Middle frontal gyrus (tissue), 1 donor: Measurements from ENCODE around the gene HUS1.
"Not testable (repeated sequence)": the region's sequence is repeated elsewhere in the genome, so short reads cannot be mapped to it uniquely, and the experiment has no call there.

Experiments used
- DNase-seq: peaks from one replicate; pipeline ENCODE4 v3.0.0-alpha.2; 2015; ENCODE audit warnings: low spot score; ENCODE audit errors: extremely low spot score

Gene HUS1

DNA sequence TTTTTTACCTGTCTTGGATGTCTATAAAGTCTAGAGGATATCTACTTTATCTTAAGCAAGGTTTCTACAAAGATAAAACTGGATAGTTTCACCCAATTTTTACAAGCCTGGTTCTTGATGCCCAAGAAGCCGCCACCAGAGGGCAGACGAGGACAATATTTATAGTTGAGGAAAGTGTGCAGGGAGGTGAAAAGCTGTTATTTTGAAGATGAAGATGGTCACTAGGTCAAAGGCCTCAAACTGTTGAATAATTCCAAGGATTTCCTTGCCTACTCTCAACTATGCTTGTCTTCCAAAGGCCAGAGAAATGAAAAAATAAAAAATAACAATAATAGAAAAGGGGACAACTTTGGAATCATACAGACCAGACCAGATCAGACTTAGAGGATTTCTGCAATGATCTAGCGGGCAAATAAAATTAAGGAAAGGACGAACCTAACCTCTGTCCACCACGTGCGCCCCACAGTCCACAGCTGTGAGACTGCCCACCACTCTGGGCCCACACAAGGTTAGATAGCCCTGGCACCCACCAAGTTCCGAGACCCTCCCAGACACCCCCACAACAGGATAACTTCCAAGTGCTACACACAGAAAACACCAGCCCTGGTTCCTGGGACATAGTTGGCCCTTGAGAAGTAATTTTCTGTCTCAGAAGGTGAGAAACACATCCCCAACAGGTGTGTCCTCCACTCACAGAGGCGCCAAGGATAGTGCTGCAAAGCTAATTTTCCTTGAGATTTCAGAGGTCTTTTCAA is 34.0 kb downstream of the HUS1 start:
- peak; percentile 46 for DNase-seq

DNA sequence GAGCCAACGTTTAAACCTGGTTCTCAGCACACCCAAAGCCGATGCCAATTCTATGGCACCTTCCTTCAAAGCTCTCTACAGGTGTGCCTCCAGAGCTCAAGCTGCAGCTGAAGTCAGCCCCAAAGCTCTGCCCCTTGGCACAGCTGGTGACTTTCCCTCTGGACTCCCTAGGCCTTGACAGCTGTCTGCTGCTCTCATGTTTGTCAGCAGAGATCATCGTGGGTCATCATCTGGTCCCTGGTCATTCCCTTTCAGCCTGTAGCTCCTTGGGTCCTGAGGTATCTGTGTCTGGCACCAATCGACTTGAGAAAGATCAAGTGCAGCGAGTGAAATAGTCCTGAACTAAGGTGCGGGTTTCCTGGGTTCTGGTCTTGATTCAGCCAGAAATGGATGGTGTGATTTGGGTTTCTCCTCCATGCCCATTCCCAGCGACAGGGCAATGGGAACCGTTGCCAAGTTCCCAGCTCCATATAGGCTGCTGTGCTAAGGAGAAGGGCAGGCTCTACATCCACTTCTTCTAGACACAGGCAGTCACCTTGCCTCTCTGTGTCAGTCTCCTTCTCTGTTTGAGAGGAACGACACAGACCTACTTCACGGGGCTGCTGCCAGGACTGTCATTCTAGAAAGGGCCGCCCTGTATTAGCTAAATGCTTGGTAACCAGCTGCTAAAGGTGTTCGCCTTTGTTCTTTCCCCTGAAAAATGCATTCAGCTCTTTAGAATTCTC is 34.7 kb downstream of the HUS1 start:
- no peak for DNase-seq

DNA sequence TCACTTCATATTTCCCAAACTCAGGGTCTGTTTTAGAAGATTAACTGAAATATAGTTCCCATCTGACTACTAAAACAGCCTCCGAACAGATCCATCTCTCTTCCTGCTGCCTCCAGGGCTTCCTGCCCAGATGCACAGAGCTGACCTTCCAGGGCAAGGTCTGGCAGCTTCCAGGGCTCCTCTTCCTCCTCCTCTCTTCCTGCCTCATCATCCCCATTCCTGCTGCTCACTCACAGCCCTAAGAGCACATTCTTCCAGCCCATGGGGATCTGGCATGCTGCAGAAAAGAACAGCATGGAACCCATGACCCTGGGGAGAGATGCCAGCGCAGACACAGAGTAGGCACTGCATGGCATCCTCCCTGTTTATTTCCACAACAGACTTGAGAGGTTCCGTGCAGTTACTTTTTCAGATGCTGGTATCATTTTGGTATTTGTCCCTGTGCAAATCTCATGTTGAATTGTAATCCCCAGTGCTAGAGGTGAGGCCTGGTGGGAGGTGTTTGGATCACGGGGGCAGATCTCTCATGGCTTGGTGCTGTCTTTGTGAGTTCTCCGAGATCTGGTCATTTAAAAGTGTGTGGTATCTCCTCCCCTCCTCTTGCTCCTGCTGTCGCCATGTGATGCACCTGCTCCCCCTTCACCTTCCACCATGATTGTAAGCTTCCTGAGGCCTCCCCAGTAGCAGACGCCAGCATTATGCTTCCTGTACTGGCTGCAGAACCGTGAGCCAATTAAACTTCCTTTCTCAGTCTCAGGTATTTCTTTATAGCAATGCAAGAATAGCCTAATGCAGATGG is 35.5 kb downstream of the HUS1 start:
- DNase-seq: no peak

DNA sequence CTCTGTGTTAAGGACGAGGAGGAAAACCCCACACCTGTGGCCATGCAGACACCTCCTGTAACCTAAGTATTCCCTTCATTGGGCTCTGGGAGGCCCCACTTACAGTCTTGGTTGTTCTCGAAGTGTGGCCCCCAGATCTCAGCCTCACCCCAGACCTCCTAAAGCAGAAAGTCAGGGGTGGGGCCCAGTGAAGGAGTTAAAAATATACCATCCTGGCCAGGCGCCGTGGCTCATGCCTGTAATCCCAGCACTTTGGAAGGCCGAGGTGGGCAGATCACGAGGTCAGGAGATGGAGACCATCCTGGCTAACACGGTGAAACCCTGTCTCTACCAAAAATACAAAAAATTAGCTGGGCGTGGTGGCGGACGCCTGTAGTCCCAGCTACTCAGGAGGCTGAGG is 36.8 kb downstream of the HUS1 start:
- DNase-seq: not testable (repeated sequence)

DNA sequence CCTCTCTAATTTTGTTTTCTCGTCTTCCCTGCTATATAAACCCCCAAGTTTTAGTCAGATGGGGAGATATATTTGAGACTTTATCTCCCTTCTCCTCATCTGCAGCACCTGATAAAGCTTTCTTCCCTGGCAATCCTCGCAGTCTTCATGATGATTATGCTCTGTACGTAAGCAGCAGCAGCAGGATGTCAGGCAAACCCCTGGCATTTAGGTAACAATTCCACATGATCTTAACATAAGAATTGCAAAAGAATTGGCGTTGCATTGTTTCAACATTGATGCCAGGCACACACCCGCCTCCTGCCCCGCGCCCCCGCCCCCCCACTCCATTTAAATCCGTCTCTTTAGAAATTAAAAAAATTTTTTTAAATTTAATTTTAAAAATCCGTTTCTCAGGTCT is 37.3 kb downstream of the HUS1 start:
- no peak for DNase-seq

DNA sequence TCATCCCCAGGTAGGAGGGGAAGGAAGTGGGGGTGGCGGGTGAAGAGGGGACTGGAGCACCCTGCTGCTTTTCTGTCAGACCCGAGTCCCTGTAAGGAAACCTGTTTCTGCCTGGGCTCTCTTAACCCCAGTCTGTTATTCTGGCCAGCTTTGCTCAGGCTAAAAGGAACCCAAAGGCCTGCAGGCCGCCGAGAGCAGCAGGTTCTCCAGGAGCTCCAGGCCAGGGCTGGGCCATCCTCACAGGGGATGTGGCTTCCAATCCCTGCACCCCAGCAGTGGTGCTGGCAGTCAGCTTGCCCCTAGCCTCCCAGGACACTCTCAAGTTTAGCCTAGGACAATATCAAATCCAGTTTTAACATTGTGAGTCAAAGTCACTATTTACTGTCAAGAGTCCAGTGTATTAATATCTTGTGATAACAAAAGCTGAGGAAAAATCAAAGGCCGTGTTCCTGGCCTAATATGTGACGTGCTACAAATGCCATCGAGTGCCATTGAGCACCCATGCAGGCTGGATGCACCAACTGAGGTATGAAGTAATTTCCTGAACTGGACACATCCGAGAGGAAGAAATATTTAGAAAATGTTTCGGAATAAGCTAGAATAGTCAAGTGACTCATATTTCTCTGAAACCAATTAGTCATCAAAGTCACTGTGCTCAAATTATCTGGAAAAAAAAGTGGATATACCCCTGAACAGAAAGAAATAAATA is 38.1 kb downstream of the HUS1 start:
- DNase-seq: no peak

DNA sequence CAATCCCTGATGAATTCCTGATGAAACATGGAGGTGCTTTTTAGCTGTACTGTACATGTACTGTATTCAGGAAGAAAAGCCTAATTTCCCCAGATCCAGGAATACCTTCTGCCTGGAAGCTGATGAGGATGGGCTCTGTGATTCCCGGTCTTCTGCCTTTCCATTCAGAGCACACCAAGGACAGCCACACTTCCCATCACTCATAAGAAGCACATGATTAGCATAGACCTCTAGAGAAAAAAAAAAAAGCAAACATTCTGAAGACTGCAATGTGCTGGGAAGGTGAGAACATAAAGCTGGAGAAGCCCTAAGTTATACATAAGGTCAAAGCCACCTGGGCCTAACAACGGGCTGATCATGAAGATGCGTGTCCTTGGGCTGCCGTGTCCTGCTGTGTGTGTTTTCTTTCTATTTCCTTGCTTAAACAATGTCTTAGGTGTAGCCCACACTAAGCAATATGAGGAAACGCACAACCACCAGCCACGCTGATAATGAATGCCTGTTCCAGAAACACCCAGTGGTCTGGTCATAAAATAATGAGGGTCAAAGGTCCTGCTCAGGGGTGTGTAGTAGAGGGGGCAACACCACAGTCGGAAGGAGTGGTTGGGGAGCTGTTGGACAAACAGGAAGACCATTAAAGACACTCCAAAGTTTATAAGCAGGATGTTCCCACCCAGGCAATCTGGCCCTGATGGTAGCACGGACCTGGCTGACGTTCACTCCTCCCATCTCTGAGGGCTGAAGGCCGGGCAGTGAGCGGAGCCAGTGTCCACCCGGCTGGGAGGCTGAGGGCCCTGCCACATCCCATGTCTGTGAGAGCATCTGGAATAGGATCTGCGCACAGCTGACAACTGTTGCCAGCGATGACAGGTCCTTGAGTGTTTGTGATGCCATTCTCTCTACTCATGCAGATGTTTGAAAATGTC is 39.1 kb downstream of the HUS1 start:
- DNase-seq: no peak

DNA sequence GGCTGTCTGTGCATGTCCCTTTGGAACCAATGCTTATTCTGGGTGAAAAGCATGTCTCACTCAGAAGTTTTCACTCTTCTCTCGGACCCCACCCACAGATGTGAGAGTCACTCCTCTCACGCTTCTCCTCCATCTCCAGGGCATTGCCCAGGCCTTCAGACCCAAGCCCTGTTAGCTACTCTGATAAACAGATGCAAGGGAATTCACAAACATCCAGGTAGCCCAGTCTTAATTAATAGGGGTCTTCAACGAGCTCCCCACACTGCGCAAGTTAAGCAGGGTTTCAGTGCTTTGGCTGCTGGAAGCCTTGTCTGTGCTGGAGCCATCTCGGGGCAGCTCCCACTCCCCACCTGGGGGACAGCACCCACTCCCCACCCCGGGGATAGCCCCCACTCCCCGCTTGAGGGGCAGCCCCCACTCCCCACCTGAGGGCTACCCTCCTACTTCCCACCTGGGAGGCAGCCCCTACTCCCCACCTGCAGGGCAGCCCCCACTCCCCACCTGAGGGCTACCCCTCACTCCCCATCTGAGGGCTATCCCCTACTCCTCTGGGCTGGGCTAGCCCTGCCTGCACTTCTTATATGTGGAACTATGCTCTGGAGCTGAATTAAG is 39.9 kb downstream of the HUS1 start:
- no peak for DNase-seq

DNA sequence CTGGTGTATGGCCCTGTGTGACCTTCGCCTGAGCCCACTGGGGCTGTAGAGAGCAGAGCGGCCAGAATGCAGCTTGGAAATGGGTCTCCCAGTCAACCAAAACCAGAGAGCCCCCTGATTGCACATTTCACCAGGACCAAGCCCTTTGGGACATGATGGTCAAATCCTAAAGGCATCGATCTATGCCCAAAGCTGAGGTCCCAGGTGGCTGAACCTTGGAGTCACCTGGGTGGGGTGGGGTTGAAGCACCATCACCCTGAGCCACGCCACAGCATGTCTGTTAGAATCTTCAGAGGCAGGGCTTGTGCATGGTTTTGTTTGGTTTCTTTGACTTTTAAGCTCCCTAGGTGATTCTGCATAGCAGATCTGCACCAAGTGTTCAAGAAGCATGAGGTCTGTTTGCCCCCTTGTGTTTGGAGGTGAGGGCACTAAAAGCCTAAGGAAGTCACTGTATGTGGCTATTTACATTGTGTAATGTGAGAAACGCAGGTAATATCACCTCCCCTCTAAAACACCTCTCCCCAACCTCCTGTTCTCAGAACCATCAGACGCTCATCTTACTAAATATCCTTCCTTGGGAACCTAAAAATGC is 40.7 kb downstream of the HUS1 start:
- no peak for DNase-seq

DNA sequence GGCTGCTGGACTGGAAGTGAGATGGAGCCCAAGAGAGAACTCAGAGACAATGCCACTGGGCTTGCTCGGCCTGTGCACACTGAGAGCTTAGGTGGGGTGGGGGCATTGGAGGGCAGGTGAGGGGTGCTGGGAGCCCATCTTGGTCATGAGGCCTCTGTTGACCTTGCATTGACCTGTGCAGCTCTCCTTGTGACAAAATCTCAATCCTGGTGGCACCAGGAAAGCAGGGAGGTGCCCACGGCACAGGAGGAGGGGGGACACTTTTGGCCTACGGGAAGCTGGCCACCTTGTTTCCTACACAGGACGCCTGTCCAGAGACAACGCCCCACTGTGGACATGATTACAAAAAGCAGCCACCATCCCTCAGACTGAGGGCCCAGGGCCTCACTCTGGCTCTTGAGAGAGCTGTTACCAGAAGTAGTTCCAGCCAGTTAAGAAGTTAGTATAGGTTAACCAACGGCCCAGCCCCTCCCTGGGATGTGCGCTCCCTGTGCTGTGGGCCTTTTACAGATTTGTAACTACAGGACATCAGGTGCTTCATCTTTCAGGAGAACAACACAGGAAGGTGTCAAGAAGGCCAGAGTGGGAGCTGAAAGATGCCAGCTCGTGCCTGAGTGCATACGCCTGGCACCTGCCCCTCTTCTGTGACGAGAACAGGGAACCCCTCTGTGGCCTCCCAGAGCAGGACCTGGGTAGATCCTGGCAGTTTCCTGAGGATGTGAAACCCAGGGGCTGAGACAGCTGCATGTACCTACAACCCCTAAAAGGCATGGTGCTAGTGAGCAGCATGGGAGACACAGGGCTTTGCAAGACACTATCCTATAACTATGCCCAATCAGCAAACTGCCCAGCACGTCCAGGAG is 41.5 kb downstream of the HUS1 start:
- DNase-seq: no peak

DNA sequence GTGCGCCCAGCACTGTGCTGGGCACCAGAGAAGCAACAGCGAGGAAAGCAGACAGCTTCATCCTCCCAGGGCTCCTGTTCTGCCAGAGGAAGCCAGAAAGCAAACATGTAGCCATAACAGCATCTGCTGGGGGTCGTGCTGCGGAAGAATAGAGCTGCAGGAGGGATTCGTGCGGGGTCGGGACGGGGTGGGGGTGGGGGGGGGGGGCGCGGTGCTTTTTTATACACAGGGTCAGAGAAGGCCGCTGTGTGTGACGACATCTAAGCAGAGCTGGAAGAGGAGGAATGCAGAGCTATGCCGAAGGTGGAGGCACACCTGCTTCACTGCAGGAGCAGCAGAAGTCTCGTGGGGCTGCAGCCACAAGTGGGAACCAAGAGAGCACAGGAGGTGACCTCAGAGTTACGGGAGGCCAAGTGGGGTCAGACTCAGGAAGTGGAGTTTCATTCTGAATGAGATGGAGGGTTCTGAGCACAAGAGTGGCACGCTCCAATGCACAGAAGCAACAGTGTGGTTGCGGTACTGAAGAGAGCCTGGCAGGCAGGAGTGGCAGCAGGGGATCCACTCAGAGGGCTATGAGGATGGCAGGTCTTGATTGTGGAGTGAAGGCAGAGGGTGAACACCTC is 42.2 kb downstream of the HUS1 start:
- no peak for DNase-seq

DNA sequence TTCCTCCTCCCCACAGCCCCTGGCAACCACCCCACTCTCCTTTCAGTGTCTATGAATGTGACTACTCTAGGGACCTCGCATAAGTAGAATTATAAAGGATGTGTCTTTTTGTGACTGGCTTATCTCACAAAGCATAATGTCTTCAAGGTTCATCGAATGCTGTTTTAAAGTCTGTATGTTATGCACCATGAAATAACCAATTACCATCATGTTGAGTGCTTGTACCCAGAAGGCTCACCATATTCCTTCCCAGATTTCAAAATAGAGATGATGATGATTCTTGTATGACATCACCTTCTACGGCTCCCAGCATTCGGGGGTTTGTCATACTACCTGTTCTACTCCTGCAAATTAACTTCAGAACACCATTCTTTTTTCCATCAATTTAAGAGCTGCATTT is 43.1 kb downstream of the HUS1 start:
- no peak for DNase-seq

DNA sequence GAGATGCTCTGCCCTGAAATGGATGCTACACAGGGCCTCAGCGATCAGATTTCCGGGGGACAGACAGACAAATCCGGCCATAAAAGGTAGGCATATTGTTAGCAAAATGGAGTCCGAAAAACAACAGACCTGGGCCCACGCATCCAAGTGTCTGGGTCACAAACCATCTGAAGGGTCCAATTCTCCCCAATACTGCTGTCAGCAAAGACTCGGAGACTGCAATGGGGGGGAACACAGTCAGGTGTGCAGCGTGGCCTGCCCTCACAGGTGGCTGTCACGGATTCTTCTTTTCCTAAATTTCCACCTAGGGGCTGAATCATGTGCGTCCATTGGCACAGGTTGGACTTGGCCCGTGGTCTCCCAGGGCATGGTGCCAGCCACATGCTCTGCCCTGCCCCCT is 44.1 kb downstream of the HUS1 start:
- DNase-seq: no peak

DNA sequence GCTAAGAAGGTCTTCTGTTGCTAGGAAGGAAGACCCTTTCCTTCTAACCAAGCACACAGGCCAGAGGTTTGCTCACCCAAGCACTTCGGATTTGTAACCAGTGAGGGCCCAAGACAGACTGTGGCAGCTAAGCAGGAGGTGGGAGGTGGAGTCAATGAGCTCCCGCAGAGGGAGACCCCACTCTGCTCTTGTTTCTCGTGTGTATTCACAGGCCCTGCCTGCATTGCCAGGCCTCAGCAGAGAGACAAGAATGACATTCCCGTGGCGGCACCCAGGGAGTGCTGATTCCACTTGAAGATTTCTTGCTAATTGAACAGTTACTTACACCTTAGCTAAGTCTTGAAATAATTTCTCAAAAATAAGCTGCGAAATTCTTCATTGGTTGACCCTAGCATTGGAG is 44.6 kb downstream of the HUS1 start:
- no peak for DNase-seq

DNA sequence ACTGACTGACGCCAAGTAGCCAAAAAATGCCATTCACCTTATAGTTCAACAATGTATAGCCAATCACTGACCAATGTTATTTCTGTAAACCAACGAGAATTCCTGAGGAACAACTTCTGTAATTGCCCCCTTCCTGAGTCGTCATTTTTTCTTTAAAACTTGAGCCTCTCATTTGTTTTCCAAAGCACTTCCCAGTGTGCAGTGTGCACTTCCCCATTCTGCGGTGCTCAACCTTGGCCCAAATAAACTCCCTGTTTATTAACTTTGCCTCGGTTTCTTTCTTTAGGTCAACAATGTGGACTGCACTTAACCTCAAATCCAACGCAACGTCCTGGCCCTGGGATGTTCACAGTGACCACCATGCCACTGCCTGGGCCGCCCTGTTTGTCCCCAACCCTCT is 46.2 kb downstream of the HUS1 start:
- no peak for DNase-seq

DNA sequence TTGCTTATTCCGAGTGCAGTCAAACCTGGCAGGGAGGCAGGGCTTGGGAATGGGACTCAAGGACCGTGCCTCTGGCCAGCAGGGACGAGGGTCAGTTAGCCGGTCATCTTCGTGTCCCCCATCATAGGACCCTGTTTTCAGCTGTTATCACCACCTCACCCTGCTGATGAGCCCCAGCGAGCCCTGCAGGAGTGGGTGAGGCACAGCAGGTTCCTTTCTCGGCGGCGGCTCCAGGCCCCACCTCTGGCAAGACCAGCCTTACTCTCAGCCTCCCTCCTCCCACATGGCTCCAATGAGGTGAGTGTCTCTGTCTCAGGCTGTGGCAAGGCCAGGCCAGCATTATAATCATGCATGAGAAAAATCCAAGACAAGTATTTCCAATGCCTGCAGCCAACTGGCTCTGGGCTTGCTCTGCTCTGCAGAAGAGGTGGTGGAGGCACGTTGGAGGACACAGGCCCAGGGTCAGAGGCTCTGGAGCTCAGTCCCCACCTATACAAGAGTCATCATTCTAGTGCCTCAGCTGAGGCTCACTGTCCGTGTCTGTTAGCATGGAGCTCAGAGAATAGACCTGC is 46.9 kb downstream of the HUS1 start:
- DNase-seq: no peak

DNA sequence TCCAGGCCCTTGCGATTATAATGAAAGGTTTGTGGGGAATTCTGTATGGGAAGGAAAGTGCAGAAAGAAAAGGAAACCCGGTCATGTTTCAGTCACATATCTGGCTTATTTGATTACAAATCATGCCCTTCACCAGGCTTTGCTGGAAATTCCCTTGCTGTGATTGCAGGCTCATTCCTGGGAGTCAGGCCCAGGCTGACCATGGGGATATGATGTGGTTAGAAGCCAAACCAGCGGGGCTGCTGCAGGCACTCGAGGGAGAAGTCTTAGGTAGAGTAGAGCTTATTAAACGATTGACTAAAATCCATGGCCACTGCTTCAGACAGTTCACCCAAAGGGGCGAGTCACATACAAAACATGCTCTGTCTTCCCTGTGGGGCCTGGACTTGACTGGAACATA is 47.4 kb downstream of the HUS1 start:
- no peak for DNase-seq
